BLaER1 treated with 17β-estradiol and CSF1 and Interleukin-3, amounts not matched to agents 10 nM and 100 nM (cell line): ENCODE results near the gene DNM3.
A peak's percentile ranks its signal among the peaks of the same experiment; 100 is the strongest.

Source experiments
- H3K27ac ChIP-seq, 11 experiments: shearing (Covaris generic); formaldehyde crosslinking; 2 replicates each; pipeline ENCODE4 v1.8.1; 2022
- H3K27me3 ChIP-seq, 11 experiments: shearing (Covaris generic); formaldehyde crosslinking; 2 replicates each; pipeline ENCODE4 v1.8.1; 2022
- H3K36me3 ChIP-seq, 11 experiments: shearing (Covaris generic); formaldehyde crosslinking; 2 replicates each; pipeline ENCODE4 v1.8.1; 2022
- H3K4me1 ChIP-seq, 10 experiments: shearing (Covaris generic); formaldehyde crosslinking; 2 replicates each; pipeline ENCODE4 v1.8.1; 2022
- H3K4me2 ChIP-seq, 11 experiments: shearing (Covaris generic); formaldehyde crosslinking; 2 replicates each; pipeline ENCODE4 v1.8.1; 2022
- H3K4me3 ChIP-seq, 10 experiments: shearing (Covaris generic); formaldehyde crosslinking; 2 replicates each; pipeline ENCODE4 v1.8.1; 2022
- H3K9ac ChIP-seq, 11 experiments: shearing (Covaris generic); formaldehyde crosslinking; 2 replicates each; pipeline ENCODE4 v1.8.1; 2022
- H3K9me3 ChIP-seq, 11 experiments: shearing (Covaris generic); formaldehyde crosslinking; replicated peaks in 1 of 11; 2 replicates each; pipeline ENCODE4 v1.8.1; 2022
- H4K20me1 ChIP-seq, 11 experiments: shearing (Covaris generic); formaldehyde crosslinking; 2 replicates each; pipeline ENCODE4 v1.8.1; 2022
- Cebpa-rat ChIP-seq, 11 experiments: shearing (Covaris generic); IDR thresholded peaks; 2 replicates each; pipeline ENCODE4 v1.8.1; 2022

DNM3 gene

DNA sequence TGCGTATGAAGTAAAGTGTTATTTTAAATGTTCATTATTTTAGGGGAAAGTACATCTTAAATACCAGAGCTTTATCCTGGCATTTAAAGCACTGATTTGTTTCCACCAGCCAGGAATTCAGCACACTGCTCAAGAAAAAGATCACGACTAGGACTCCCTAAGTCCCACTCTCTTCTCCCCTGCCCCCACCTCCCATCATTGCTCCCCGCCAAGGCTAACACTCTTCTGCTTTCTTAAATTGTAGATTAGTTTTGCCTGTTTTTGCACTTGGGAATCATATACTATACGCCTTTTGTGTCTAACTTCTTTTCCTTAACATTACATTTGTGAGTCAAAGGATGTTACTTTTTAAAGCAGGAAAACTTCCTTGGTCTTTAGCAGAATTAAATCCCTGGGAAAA, 541.7 kb downstream of the DNM3 start:
- no peak overlapping the region; a peak in 1 of 22 replicates for H3K9ac ChIP-seq
- H3K4me1 ChIP-seq = peaks cover 9 to 63% (median 43%) of the 10 kb centered on the region in 10 experiments
- H3K27me3 ChIP-seq = no peaks in the 10 kb centered on the region
- TF ChIP-seq Cebpa-rat (IDR thresholded peaks at IDR 0.05) = no peak
- peak overlapping the region; percentile 4 to 67 (median 24); a peak in 12 of 22 replicates for H3K4me2 ChIP-seq
- no peaks in the 10 kb centered on the region for H3K36me3 ChIP-seq
- H3K27ac ChIP-seq = no peak overlapping the region
- H3K4me3 ChIP-seq = no peak overlapping the region
- peaks cover 0 to 6% (median 0%) of the 10 kb centered on the region in 11 experiments; a peak in 1 of 22 replicates for H3K9me3 ChIP-seq
- no peaks in the 10 kb centered on the region for H4K20me1 ChIP-seq

DNA sequence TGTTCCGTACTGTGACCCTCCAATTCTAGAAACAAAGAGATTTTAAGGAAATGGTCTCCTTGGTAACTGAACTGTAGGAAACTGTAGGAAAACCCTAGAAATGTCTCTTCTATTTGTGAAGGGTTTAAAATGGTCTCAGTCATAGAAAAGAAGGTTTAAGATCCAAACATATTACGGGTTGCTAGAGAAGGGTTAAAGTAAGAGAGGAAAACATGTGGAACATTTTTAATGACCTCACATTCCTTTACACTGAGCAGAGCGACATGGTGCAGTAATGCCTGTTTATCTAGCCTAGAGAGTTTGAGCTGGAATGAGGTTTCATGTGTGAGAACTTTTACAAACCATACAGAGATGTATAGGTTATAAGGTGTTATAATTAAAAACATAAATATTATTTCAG, 542.2 kb downstream of the DNM3 start:
- no peak for TF ChIP-seq Cebpa-rat (IDR thresholded peaks at IDR 0.05)
- H3K9me3 ChIP-seq = peaks cover 0 to 7% (median 0%) of the 10 kb centered on the region in 11 experiments; a peak in 1 of 22 replicates
- H3K36me3 ChIP-seq = no peaks in the 10 kb centered on the region
- no peaks in the 10 kb centered on the region for H4K20me1 ChIP-seq
- H3K9ac ChIP-seq = no peak overlapping the region; a peak in 1 of 22 replicates
- no peak overlapping the region for H3K4me3 ChIP-seq
- peaks cover 9 to 62% (median 42%) of the 10 kb centered on the region in 10 experiments for H3K4me1 ChIP-seq
- no peak overlapping the region for H3K27ac ChIP-seq
- no peaks in the 10 kb centered on the region for H3K27me3 ChIP-seq
- peak overlapping the region; percentile 4 to 67 (median 24); a peak in 14 of 22 replicates for H3K4me2 ChIP-seq

DNA sequence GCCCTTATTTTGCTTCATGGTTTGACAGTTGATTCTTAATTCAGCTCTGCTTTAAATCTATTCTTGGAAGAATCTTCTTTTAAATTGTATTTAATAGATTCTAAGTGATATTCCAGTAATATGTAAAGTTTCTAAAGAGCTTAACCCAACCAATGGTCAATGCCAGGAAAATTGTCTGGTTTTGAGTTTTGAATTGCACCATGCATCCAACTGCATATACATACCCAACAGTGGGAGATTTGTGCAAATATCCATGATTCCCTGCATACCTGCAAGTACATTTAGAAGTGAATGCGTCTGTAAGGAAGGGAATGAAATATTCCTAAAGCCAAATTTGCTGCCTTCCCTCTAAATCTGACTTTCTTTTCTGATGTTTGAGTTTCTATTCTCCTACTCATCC, 543.4 kb downstream of the DNM3 start:
- Histone ChIP-seq H4K20me1 (no peaks in the 10 kb centered on the region), H3K4me1 (peaks cover 9 to 63% (median 38%) of the 10 kb centered on the region in 10 experiments), H3K27ac (no peak overlapping the region), H3K4me2 (no peak overlapping the region), H3K9ac (no peak overlapping the region), H3K27me3 (no peaks in the 10 kb centered on the region), H3K4me3 (no peak overlapping the region), H3K9me3 (peaks cover 0 to 7% (median 0%) of the 10 kb centered on the region in 11 experiments; a peak in 1 of 22 replicates), H3K36me3 (no peaks in the 10 kb centered on the region)
- TF ChIP-seq Cebpa-rat (IDR thresholded peaks at IDR 0.05) = no peak

DNA sequence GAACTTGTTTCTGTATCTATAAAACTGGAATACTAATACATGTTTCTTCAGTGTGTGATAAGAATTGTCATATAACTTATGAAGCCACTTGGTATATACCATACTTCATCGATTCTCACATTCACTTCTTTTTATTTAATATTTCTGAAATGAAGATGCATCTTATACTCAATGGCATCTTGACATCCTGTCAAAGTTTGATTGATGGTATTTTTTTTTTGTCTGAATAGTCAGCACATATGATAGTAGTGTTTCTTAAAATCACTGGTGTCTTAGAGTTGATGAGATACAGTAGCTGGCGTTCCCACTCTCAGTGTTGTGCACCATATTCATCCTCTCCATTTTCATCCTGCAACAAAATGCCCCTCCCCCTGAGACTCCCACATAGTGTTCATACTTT, 544.7 kb downstream of the DNM3 start:
- H3K27ac ChIP-seq = no peak overlapping the region
- peaks cover 12 to 64% (median 36%) of the 10 kb centered on the region in 10 experiments for H3K4me1 ChIP-seq

DNA sequence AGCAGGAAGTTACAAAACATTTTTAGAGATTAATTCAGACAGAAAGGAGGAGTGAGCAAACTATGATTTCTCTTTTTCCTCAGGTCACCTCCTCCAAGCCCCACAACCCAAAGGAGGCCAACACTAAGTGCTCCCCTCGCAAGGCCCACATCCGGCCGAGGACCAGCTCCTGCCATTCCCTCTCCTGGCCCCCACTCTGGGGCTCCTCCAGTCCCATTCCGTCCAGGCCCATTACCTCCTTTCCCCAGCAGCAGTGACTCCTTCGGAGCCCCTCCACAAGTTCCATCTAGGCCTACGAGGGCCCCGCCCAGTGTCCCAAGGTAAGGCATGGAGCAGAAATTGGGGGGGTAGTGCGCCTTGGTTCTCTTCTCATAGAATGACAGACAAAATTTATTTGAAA, 547.2 kb downstream of the DNM3 start:
- Histone ChIP-seq H3K27ac (no peak overlapping the region), H3K4me2 (peak overlapping the region in 2 of 11 experiments; percentile 47 to 61; a peak in 4 of 22 replicates), H4K20me1 (no peaks in the 10 kb centered on the region)

More for the DNA sequence above, 544.7 kb downstream of the DNM3 start:
- Histone ChIP-seq H3K36me3 (no peaks in the 10 kb centered on the region), H3K4me2 (no peak overlapping the region), H3K4me3 (no peak overlapping the region), H4K20me1 (no peaks in the 10 kb centered on the region), H3K27me3 (no peaks in the 10 kb centered on the region), H3K9ac (no peak overlapping the region), H3K9me3 (peaks cover 0 to 7% (median 0%) of the 10 kb centered on the region in 11 experiments; a peak in 1 of 22 replicates)
- no peak for TF ChIP-seq Cebpa-rat (IDR thresholded peaks at IDR 0.05)

DNA sequence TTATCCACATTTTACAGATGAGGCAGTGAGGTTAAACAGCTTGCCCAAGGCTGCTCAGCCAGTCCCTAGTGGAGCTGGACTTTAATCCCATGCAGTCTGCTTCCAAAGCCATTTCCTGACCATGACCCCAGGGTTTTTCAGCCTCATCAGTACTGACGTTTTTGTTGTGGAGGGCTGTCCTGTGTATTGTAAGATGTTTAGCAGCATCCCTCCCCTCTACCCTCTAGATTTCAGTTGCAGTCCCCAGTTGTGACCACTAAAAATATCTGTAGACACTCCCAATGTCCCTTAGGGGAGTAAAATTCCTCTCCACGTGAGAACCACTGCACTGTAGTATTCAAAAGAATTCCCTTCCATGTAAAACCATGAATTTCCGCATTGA, 549.0 kb downstream of the DNM3 start:
- Histone ChIP-seq H3K9ac (peak overlapping the region in 3 of 11 experiments; percentile 65 to 76 (median 73); a peak in 3 of 22 replicates), H3K4me3 (peak overlapping the region in 1 of 10 experiments; percentile 23; a peak in 1 of 20 replicates), H3K27me3 (no peaks in the 10 kb centered on the region), H3K36me3 (no peaks in the 10 kb centered on the region), H3K27ac (peak overlapping the region in 4 of 11 experiments; percentile 55 to 89 (median 82); a peak in 7 of 22 replicates), H3K4me2 (peak overlapping the region; percentile 42 to 90 (median 69)), H4K20me1 (no peaks in the 10 kb centered on the region), H3K9me3 (peaks cover 0 to 7% (median 0%) of the 10 kb centered on the region in 11 experiments; a peak in 1 of 22 replicates), H3K4me1 (peaks cover 26 to 71% (median 36%) of the 10 kb centered on the region in 10 experiments)
- no peak for TF ChIP-seq Cebpa-rat (IDR thresholded peaks at IDR 0.05)

More for the DNA sequence above, 547.2 kb downstream of the DNM3 start:
- Histone ChIP-seq H3K4me3 (no peak overlapping the region), H3K36me3 (no peaks in the 10 kb centered on the region), H3K9me3 (peaks cover 0 to 7% (median 0%) of the 10 kb centered on the region in 11 experiments; a peak in 1 of 22 replicates), H3K27me3 (no peaks in the 10 kb centered on the region), H3K9ac (no peak overlapping the region), H3K4me1 (peaks cover 13 to 64% (median 23%) of the 10 kb centered on the region in 10 experiments)
- TF ChIP-seq Cebpa-rat (IDR thresholded peaks at IDR 0.05) = no peak

DNA sequence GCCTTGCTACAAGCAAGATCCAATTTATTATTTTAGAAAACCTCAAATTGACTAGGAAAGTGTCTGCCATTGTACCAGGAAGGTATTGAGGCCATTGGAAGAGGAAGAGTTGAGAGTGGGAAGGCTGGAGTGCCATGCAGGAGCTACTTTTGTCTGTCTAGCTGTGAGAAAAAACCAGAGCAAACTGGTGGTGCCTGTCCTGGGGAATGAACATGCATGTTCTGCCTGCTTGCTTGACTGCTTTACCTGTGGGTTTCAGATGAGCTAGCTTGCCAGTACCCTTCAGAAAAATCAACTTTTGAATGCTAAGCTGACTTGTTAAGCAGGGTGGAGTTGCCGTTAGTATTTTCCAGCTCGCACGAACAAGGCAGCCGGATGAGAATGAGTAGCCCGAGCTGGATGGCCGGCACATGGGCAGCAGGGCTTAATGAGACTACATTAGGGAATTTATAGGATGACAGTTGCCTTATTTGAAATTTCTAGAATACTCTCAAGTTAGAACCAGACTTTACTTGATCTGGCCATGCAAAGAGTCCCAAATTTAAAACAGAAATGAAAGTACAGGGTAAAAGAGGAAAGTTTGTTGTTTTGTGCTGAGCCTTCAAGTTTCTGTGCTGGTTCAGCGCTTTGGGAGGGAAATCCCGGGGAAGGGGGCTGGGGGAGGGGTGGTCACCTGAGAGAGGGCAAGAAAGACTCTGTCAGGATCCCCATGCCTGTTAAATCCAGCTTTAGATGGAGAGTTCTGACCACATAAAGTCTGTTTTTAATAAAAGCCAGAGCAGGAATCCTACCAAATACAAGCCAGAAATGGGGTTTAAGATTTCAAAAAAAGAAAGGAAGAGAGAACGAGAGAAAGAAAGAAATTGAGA, 549.6 kb downstream of the DNM3 start:
- H3K9ac ChIP-seq = peak overlapping the region in 4 of 11 experiments; percentile 42 to 76 (median 69); a peak in 6 of 22 replicates
- H3K36me3 ChIP-seq = no peaks in the 10 kb centered on the region
- peak overlapping the region in 3 of 10 experiments; percentile 23 to 36 (median 31); a peak in 4 of 20 replicates for H3K4me3 ChIP-seq
- H3K4me2 ChIP-seq = peak overlapping the region; percentile 42 to 90 (median 69)
- no peaks in the 10 kb centered on the region for H4K20me1 ChIP-seq
- no peaks in the 10 kb centered on the region for H3K27me3 ChIP-seq
- H3K4me1 ChIP-seq = peaks cover 26 to 76% (median 36%) of the 10 kb centered on the region in 10 experiments
- peaks cover 0 to 7% (median 0%) of the 10 kb centered on the region in 11 experiments; a peak in 1 of 22 replicates for H3K9me3 ChIP-seq
- no peak for TF ChIP-seq Cebpa-rat (IDR thresholded peaks at IDR 0.05)
- H3K27ac ChIP-seq = peak overlapping the region in 5 of 11 experiments; percentile 31 to 89 (median 80); a peak in 8 of 22 replicates

DNA sequence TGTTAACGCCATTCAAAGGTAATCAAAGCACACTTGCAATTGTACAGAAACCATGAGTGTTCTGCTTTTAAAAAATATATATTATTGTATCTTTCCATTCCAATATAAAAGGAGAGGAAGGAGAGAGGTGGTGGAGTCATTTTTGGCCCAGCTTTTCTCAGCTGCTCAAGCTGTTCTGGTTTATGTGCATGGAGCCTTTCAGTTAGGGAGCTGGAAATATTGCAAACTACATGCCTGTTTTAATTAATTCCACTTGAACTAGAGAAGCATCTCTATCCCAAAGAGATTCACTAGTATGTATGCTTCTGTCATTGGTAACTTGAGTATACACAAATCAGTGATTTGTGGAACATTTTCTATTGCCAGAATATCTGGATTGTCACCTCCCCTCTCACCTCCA, 550.7 kb downstream of the DNM3 start:
- Histone ChIP-seq H3K9ac (no peak overlapping the region), H3K4me2 (peak overlapping the region in 3 of 11 experiments; percentile 80 to 90 (median 82); a peak in 5 of 22 replicates), H3K4me3 (no peak overlapping the region), H3K27me3 (no peaks in the 10 kb centered on the region), H4K20me1 (no peaks in the 10 kb centered on the region), H3K36me3 (no peaks in the 10 kb centered on the region), H3K9me3 (peaks cover 0 to 7% (median 0%) of the 10 kb centered on the region in 11 experiments; a peak in 1 of 22 replicates), H3K27ac (peak overlapping the region in 3 of 11 experiments; percentile 80 to 89 (median 85); a peak in 5 of 22 replicates), H3K4me1 (peaks cover 26 to 76% (median 36%) of the 10 kb centered on the region in 10 experiments)
- no peak for TF ChIP-seq Cebpa-rat (IDR thresholded peaks at IDR 0.05)

DNA sequence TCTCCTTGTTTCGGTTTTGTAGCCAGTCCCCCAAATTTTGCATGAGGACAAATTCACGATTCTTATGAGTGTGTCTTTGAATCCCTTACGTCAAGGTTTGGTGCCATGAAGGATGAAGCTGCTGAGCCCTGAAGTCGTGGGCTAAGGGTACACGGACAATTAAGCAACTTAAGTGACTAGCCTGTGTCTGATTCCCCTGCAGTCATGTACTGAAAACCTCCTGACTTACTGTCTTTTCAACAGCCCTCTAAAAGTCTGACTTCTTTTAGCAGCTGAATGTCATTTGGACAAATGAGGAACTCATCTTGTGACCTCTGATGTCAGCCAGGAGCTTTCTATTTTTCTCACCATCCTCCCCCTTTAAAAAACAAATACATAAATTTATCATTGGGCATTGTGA, 552.1 kb downstream of the DNM3 start:
- Histone ChIP-seq H4K20me1 (no peaks in the 10 kb centered on the region), H3K36me3 (no peaks in the 10 kb centered on the region; a peak in 1 of 22 replicates), H3K4me2 (peak overlapping the region in 8 of 11 experiments; percentile 6 to 90 (median 64); a peak in 13 of 22 replicates), H3K27ac (peak overlapping the region in 6 of 11 experiments; percentile 51 to 89 (median 64); a peak in 11 of 22 replicates), H3K4me3 (no peak overlapping the region), H3K4me1 (peaks cover 26 to 83% (median 36%) of the 10 kb centered on the region in 10 experiments), H3K9me3 (no peaks in the 10 kb centered on the region), H3K27me3 (no peaks in the 10 kb centered on the region), H3K9ac (peak overlapping the region in 3 of 11 experiments; percentile 26 to 69 (median 50); a peak in 4 of 22 replicates)
- no peak for TF ChIP-seq Cebpa-rat (IDR thresholded peaks at IDR 0.05)
